ENCODE results near the gene DIAPH1.

GRCh38 chr5:141524604-141525597 is 93.9 kb downstream of the DIAPH1 start:
- TF ChIP-seq CTCF (IDR thresholded peaks at IDR 0.05; ENCODE audit: low read depth, low read length) (peak; percentile 98), EZH2phosphoT487 (IDR thresholded peaks at IDR 0.05; ENCODE audit: low read depth) (no peak)

Measured in OCI-LY3 (cell line).